ENCODE data around the gene GRAMD2A. TPM values are rescaled to one million over a fixed set of nuclear protein-coding genes. Genes with fewer than 3 reads are reported as not detected.
A peak's percentile ranks its signal among the peaks of the same experiment; 100 is the strongest.

The GRAMD2A gene
- total RNA-seq, 1 experiment from 2014 or later, result not detected

DNA sequence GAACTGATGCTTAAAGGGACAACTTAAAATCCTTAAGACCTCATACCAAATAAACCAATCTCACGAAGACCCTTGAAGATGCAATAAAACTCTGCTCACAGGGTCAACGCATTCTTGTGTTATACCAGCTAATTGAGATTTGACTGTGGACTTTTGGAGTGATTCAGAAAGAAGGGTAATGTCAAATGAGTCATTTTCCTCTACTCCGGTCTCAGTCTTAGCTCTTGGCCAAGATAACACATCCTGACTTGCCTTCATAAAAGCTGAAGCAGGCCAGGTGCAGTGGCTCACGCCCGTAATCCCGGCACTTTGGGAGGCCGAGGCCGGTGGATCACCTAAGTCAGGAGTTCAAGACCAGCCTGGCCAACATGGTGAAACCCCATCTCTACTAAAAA, 29.6 kb upstream of the GRAMD2A start:
- in situ Hi-C loops (cut with HindIII; ENCODE audit: low pct_unique_long_range_greater_than_20kb, low sequenced_read_pairs), result no loop called here
- no peak for DNase-seq (ENCODE audit: low read depth, low spot score)

DNA sequence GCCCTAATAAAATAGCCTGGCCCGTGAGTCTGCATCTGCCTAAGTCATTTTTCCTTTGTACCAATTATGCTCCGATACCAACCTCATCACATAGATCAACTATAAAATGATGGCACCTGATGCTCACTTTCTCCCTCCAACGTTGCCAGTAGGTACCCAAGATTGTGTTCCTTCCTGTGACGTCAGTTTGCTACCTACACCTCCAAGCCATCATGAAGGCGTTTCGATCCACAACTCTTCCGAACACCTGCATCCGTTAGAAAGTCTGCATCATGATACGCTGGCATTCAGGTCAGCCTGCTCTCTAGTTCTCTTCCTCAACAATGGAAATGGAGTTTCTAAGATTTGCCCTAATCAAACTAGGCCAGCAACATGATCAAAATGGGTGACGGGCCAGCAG, 25.7 kb upstream of the GRAMD2A start:
- in situ Hi-C loops (cut with HindIII; ENCODE audit: low pct_unique_long_range_greater_than_20kb, low sequenced_read_pairs), result no loop called here
- no peak for DNase-seq (ENCODE audit: low read depth, low spot score)

DNA sequence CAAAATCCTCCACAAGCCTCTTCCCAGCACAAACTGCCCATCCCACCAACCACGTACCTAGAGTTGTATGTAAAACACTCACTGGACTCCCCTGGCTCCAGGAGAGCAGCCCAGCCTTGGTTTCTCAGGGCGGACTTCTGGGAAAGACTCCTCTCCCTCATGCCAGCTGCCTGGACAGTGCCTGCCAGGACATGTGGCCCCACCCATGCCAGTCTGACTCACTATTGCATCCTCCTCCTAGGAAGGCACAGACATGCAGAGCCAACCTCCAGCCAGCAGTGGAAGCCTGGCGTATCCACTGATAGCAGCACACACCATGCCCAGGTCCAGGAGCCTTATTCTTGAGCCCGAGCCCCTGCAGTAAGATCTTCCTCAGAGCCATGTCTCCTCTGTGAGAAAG, 24.8 kb upstream of the GRAMD2A start:
- DNase-seq (ENCODE audit: low read depth, low spot score), result no peak
- in situ Hi-C loops (cut with HindIII; ENCODE audit: low pct_unique_long_range_greater_than_20kb, low sequenced_read_pairs), result no loop called here

DNA sequence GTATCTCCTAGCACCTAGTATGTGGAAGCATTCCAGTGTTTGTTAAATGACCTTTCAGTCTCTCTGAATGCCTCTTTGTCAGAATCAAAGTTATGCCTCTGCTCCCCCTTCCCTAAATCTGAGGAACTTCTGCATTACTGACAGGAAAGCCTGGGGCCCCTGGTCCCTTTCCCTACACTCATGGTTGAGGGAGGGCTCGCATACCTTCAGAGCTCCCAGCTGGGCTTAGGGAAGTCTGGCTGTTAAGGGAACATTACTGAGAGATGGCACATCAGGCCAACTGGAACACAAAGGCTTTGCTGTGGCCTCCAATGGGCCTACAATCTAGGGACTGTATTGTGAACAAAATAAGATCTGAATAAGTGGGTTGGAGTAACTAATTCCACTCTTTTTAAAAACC, 23.1 kb upstream of the GRAMD2A start:
- in situ Hi-C loops (cut with HindIII; ENCODE audit: low pct_unique_long_range_greater_than_20kb, low sequenced_read_pairs), result no loop called here
- DNase-seq (ENCODE audit: low read depth, low spot score), result peak; percentile 73

DNA sequence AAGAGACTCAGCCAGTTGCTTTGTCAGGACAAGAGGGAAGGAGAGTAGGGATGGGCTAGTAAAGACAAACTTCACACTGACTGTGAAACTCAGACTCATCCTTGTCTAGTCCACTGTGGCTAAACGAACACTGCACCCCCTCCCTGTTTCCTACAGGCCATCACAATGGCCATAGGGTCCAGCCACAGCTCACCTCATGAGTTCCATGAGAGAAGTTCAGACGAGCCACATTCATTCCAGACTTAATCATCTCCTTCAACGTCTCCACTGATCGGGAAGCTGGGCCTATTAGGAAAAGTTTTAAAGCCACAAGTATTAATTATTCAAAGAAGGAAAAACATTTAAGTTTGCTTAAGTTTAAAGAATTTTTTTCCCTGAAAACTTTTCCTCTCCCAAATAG, 19.6 kb upstream of the GRAMD2A start:
- no peak for DNase-seq (ENCODE audit: low read depth, low spot score)
- in situ Hi-C loops (cut with HindIII; ENCODE audit: low pct_unique_long_range_greater_than_20kb, low sequenced_read_pairs), result no loop called here

DNA sequence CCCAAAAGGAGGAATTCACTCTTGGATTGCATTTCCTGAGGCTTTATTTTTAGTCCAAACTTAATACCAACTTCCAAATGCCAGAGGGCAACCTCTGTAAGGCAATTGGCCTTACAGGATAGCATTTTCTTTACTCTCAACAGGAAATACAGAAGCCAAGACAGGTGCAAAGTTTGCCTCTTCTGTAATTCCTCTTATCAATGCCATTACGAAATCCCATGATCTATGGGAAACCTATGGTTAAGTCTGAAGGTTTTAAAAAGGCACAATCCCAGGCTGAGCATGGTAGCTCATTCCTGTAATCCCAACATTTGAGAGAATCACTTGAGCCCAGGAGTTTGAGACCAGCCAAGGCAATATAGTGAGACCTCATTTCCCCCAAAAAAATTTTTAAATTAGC, 18.5 kb upstream of the GRAMD2A start:
- no peak for DNase-seq (ENCODE audit: low read depth, low spot score)
- in situ Hi-C loops (cut with HindIII; ENCODE audit: low pct_unique_long_range_greater_than_20kb, low sequenced_read_pairs), result no loop called here

DNA sequence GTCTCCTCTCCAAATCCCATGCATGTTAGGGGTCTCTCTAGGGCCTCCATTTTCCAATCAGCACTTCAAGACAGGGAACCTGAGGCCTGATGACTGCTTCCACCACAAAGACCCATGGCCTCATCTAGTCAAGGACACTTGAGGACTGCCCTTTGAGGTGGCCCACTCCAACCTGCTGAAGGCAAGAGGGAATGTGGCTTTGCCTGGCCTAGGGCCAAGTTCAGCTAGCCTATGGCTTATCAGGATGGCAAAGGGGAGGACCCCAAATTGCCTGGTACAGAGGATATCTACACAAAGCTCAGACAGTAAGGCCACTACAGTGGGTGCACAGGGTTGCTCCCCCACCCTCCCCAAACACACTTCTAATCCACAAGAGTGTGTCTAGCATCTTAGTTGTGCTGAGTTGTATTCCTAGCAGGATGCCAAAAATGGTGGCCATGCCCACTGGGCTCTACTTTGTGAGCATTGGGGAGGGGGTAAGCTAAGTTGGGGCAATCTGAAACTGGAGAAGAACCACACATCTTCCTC, 10.0 kb upstream of the GRAMD2A start:
- in situ Hi-C loops (cut with HindIII; ENCODE audit: low pct_unique_long_range_greater_than_20kb, low sequenced_read_pairs), result no loop called here
- DNase-seq (ENCODE audit: low read depth, low spot score), result no peak

DNA sequence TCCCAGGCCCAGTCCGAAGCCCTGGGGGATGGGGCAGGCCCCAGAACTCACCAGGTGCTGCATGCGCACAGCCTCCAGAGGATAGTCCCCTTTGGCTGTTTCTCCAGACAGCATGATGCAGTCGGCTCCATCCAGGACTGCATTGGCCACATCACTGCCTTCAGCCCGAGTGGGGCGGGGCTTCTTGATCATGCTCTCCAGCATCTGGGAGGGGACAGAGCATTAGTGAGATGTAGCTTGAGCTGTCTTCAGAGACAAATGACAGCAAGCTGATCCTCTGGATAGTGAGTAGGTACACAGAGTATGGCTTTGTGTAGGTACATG, 9.1 kb upstream of the GRAMD2A start:
- in situ Hi-C loops (cut with HindIII; ENCODE audit: low pct_unique_long_range_greater_than_20kb, low sequenced_read_pairs), result no loop called here
- no peak for DNase-seq (ENCODE audit: low read depth, low spot score)

DNA sequence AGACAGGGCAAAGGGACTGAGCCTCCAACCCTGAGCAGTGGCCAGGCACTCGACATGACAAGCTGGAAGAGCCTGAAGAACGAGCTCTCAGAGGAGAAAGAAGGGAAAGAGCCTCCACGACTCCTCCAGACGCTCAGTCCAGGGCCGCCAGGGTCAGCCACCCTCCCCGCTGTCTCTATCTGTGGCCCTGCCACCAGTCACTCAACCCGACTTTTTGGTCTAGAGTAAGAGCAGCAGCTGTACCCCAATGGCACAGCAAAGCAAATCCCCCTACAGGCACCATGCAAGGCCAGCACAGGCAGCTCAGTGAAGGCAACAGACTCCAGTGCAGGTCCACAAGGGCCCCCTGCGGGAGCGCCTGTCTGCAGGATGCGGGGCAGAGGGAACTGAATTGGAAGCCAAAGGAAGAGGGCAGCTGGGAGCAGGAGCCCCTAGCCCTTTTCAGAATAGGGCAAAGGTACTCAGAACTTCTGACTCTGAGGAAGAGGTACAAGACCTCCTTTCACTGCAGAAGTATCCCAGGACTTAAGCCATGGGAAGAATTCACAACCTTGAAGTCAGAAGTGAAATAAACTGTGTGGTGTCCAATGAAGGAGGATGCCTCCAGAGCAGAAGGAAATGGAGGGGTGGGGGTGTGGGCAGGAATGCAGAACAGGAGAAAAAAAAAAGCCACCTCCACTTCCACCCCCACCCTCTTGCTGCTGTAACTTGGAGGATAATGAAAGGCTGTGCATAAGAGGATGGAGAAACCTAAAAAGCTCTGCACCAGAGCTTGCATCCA, 8.5 kb upstream of the GRAMD2A start:
- in situ Hi-C loops (cut with HindIII; ENCODE audit: low pct_unique_long_range_greater_than_20kb, low sequenced_read_pairs), result no loop called here
- no peak for DNase-seq (ENCODE audit: low read depth, low spot score)

DNA sequence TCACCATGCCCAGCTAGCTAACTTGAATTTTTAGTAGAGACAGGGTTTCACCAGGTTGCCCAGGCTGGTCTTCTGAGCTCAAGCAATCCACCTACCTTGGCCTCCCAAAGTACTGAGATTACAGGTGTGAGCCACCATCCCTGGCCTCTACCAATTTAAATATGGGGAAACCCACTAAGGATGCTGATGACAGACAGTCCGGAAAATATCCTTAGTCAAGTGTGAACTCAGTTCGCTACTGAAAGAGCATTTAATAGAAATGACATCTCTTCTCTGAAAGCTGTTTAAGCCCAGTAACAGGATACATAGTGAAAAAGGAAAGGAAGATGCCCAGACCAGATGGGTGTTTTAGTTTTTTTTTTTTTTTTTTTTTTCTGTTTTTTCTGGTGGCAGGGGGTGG, 7.7 kb upstream of the GRAMD2A start:
- DNase-seq (ENCODE audit: low read depth, low spot score), result no peak
- in situ Hi-C loops (cut with HindIII; ENCODE audit: low pct_unique_long_range_greater_than_20kb, low sequenced_read_pairs), result no loop called here

DNA sequence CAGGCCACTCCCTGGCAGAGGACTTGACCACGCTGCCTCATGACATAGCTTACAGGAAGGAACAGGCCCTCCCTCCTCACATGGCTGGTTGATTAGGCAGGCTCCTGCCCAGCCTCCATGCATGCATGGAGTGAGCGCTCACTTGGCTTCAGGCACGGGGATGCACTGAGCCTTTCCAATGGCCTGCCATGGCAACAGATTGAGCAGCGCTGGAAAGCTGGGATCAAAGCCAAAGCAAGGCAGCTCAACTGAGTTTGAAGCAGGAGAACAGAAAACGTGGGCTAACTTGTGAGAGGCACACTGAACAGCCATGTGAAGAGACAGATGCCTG, 5.9 kb upstream of the GRAMD2A start:
- in situ Hi-C loops (cut with HindIII; ENCODE audit: low pct_unique_long_range_greater_than_20kb, low sequenced_read_pairs), result no loop called here
- DNase-seq (ENCODE audit: low read depth, low spot score), result peak; percentile 60

DNA sequence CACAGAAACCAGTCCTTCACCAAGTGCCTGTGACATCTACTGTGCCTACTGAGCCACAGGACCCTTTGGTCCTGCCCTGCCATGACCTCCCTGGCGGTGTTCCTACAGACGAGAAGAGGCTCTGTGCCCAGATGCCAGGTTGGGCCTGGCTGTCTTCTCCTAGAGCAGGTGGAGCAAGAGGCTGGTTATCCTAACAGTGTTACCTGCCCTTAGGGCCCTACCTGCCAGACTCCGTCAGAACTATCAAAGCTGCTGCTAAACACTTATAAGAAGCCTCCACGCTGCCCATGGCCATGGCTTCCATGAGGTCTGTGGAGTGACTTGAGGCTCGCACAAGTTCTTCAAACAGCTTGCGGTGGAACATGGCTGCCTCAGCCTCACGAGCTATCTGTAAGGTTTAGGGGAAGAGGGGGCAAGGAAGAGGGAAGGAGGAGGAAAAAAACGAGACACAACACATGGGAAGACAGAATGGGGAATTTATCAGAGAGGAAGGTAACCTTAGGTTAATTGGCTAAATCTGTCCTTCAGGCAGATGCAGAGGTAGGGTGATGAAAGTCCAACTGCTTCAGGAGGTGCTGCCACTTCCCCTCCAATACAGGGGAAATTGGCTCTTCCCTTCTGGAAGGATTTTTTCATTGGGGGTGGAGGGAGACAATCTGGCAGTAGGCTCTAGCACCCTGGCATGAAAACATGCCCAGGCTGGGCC, 5.4 kb upstream of the GRAMD2A start:
- in situ Hi-C loops (cut with HindIII; ENCODE audit: low pct_unique_long_range_greater_than_20kb, low sequenced_read_pairs), result no loop called here
- no peak for DNase-seq (ENCODE audit: low read depth, low spot score)

DNA sequence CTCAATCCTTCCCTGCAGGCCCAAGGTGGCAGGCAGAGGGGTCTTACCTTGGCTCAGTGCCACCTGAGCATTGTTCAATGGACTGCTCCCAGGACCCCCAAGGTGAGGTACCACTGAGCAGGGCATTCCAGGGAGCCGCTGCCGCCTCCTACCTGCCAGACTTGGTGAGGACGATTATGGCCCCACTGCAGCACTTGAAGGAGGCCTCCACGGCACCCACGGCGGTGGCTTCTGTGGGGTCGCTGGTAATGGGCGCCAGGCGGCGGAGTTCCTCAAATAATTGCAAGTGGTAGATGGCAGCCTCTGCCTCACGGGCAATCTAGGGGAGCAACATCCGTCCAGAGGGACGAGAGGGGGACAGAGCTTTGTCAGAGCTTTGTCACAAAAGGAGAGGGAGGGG, 4.7 kb upstream of the GRAMD2A start:
- no peak for DNase-seq (ENCODE audit: low read depth, low spot score)
- in situ Hi-C loops (cut with HindIII; ENCODE audit: low pct_unique_long_range_greater_than_20kb, low sequenced_read_pairs), result no loop called here

DNA sequence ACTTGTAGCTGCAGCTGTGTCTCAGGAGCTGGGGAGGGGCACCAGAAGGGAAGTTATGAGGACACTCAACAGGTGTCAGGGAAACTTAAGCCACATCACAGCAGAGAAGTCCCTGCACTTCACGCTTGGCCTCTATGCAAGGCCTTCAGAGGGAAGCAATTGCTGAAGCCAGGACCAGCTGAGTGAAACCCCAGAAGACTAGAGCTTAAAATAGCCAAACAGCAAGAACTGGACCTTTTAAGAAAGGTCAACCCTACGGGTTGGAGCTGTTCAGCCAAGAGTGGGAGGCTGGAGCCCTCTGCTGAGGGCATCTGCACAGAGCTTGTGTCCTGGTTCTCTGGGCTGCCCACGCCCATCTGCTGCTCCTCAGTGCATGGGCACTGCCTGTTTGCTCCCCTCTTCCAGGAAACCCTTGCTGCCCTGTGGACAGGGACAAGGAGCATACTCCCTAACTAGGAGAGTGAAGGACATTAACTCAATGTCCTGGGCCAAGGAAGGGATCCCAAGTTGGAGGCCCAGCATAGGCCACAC, 3.9 kb upstream of the GRAMD2A start:
- DNase-seq (ENCODE audit: low read depth, low spot score), result no peak
- in situ Hi-C loops (cut with HindIII; ENCODE audit: low pct_unique_long_range_greater_than_20kb, low sequenced_read_pairs), result no loop called here

DNA sequence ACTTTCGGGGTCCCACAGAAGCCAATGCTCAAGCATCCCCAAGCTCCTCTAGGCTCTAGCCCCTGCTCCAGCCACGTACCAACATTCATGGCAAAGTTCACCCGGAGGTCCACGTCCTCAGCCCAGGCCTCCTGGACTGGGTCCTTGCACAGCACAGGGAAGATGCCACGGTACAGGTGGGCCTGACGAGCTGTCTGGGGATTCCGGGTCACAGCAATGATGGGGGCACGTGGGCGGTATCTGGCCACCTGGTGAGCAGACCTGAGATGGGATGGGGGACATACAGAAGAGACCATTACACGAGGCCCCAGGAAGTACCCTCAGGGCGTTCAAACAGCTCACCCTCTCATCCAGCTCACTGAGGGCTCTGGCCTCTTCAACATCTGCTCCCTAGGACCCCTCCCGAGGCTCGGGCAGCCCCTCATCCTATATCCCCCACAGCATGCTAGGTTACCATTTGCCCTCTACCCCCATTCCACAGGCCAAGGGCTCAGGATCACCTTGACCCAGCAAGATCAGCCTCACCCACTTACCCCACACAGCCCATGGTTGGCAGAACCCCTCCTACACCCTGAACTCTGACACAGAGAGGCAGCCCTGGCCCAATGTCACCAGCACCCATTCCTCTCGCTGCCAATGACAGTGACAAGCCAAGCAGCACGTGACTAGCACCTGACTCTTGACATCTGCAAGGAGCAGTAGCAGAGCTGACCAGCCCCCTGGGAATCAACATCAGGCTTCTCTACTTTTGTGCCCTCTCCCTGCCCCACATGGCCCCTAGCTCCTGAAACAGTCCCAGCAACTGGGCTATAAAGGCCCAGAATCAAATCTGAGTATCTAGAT, 3.0 kb upstream of the GRAMD2A start:
- in situ Hi-C loops (cut with HindIII; ENCODE audit: low pct_unique_long_range_greater_than_20kb, low sequenced_read_pairs), result no loop called here
- DNase-seq (ENCODE audit: low read depth, low spot score), result no peak

DNA sequence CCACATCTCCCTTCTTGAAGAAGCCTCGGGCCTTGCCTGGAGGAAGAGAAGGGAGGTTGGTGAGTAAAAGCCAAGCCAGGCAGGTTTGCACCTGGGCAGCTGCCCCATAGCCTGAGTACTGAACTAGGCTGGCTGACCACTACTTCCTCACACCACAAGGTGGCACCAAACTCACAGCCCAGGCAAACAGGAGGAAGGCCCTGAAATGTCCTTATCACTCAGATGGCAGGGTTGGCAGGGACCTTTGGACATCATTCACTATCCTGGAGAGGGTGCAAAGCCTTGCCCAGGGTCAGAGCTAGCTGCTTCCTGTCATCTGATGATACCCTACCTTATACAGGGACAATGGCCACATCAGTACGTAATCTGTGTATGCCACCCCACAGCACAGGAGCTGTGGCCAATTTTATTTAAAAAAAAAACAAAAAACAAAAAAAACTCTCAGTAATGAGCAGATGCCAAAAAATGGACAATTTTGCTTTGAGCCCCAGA, 2.2 kb upstream of the GRAMD2A start:
- in situ Hi-C loops (cut with HindIII; ENCODE audit: low pct_unique_long_range_greater_than_20kb, low sequenced_read_pairs), result no loop called here
- DNase-seq (ENCODE audit: low read depth, low spot score), result peak; percentile 84

DNA sequence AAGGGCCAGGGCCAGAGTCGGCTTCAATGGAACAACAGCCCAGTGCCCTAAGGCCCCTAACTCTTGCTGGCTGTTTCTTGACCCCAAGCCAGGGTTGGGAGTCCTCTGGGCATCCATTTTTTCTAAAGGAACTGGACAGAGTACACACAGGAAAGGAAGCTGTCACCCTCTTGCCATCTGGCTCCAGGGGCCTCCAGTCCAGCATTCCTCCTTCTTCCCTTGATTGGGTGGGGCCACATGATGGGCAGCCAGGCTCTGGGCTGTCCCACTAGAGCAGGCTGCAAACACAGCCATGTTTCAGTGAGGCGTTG, 1.6 kb upstream of the GRAMD2A start:
- in situ Hi-C loops (cut with HindIII; ENCODE audit: low pct_unique_long_range_greater_than_20kb, low sequenced_read_pairs), result no loop called here

More for the DNA sequence above, 1.6 kb upstream of the GRAMD2A start:
- no peak for DNase-seq (ENCODE audit: low read depth, low spot score)
